8988T (cell line): ENCODE data around the gene MELTF.

Experiments
- DNase-seq: peaks from one replicate; pipeline ENCODE4 v3.0.0; 2011

MELTF gene

DNA sequence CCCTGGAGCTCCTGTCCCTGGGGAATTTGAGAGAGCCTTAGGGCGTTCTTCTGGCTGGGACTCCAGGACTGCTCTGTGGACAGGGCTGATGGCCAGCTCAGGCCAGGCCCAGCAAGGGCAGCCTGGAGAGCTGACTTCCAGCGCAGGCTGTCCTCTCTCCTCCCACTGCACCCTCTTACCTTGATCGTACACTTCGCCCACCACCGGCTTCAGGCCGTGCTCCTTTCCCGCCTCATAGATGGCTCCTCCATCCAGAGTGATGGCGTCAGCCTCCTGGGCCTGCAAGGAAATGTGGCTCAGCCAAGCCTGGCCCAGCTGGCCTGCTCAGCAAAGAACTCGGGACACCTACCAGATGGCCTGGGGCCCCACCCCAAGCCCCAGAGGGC, 3.1 kb downstream of the MELTF start:
- DNase-seq: no peak

DNA sequence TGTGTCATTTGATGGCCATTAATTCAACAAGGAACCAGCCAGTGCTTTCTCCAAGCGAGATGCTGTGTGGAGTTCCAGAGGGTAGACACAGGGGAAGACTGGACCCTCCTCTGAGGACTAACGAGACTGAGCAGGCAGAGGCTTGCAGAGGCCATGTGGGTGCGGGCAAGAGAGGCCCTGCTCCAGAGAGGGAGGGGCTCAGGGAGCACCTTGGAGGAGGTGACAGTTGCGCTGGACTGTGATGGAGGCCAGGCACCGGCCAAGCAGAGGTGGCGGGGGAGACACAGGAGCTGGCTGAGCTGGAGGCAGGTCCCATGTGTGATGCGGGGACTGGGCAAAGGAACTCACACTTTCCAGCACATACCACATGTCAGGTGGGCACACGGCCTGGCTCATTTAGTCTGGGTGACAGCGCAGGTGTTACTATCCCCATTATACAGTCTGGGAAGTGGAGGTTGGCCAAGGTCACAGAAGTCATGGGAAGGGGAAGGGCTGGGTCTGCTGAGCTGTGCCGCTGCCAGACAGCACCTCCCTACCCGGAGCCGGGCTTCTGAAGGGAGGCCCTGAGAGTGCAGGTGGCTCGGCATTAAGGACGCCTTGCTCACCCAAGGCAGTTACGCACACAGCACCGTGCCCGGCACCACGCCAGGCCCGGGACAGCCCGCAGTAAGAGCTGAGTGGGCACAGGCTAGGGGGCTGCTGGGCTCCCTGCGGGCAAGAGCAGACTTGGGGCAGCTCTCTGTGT, 3.7 kb downstream of the MELTF start:
- DNase-seq: no peak

DNA sequence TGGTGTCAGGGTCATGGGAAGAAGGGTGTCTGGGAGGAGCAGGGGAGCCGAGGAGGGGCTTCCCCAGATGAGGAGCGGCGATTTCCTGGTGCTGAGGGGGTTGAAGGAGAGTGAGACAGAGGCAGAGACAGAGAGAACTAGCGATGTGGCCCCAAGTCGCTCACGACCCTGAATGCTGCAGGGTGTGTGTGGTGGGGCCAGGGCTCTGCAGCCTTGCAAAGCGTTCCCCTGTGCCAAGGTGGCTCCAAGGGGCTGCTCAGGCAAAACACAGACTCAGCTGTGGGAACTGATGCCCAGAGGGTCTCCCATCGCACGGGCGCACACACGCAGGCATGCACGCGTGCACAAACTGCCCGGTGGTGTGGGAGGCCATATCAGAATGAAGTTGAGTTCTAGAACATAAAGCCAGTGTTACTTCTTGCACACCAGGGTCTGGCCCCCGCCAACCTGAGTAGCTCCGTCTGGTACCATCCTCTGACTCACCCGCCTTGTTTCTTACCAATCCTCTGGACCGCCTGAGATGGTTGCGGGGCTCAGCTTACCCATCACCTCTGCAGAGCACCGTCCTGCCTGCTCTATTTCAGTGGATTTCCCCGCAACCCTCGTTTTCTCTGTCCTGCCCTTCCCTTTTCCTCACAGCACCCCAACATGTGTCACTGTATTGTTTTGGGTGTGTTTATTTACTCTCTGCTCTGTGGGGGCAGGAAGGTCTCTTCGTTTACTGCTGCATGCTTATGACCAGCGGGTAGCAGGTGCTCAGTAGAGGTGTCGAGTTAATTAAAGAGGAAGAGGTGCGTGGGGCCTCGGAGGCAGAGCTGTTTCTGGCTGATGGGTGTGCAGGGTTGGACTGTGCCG, 4.5 kb downstream of the MELTF start:
- no peak for DNase-seq

DNA sequence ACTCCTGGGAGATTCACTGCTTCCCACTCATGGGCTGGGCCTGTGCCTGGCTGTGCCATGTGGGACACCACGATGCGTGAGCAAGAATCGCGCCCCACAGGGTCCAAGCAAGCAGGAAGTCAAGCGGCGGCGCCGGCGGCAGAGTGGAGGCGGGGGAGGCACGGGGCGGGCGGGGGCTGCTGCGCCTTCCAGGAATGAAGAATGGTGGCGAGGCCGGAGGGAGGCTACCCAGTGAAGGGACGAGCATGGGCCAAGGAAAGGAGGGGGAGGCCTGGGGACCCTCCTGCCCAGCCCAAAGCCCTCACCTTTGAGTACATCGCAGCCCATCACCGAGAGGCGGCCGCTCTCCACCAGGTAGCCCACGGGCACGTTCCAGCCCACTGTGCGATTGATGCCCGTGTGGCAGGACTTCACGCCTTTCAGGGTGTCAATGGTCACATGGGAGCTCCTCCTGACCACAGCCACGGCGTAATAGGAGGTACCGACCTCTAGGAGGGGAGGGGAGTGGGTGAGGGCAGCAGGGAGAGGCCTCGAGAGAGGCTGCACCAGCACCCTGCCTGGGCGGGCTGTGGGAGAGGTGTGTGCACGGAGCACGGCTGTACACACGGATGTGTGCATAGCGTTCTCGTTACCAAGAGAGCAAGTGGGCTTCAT, 5.5 kb downstream of the MELTF start:
- DNase-seq: no peak

DNA sequence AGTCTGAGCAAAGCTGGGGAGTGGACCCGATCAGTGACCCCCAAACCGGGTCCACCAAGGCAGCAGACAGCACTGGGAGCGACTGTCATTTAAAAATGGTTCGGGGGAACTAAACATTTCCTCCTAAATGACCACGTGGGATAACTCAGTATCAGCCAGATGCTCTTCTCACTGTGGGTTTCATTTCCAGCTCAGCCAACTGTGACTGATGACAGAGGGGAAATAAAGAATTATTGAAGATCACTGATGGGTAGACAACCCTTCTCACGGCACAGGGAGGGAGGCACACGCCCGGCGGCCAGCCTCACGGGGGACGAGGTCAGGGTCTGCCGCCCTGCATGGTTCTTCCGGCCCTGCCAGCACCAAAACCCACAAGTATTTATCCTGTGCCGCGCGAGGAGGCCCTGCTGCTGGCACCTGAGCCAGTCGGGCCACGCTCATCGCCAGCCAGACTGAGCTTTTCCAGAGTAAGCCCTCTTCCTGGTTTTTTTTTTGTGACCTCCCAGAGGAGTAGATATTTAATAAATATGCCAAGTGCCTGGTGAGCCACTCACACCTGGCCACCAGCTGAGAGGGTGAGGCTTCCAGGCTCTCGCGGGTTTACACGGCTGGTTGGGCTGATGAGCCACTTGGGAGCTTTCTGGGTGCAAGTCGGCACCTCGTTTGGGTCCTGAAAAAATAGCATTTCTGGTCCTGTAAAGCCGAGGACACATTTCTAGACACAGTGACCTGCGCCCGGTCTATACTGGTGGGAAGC, 6.2 kb downstream of the MELTF start:
- DNase-seq: no peak

DNA sequence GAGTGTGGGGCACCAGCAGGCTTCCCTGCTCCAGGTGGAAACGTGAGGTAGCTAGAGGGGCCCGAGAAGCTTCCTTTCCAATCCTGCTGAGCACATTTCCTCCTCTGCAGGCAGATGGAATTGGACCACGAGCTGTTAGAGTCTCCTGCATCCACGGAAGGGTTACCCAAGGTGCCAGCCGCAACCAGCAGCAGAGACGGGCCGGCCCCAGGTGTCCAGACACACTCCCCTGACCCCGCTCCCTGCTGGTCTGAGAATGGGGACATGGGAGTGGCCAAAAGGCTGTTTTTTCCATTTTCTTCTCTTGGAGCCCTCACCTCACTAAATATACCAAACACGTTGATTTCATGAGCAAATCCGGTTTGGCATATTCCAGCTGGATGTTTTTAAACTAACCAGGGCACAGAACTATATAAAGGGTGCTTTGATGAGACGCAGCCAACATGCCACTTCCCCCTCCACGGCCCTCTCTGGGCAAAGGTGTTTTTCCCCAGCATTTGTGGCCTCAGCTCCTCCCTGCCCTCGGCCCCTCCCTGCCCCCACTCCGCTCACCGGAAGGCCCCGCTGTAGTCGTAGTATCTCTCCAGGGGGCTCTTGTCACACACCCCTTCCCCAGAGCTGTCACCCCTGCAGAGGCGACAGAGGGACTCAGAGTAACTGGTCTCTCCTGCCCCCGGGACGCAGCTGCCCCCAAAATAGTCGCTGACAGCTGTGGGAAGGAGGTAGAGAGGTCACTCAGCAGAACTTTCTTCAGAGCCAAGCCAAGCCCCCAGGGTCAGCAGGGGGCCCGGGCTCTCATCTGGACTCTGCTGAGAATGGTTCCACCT, 7.0 kb downstream of the MELTF start:
- DNase-seq: no peak

DNA sequence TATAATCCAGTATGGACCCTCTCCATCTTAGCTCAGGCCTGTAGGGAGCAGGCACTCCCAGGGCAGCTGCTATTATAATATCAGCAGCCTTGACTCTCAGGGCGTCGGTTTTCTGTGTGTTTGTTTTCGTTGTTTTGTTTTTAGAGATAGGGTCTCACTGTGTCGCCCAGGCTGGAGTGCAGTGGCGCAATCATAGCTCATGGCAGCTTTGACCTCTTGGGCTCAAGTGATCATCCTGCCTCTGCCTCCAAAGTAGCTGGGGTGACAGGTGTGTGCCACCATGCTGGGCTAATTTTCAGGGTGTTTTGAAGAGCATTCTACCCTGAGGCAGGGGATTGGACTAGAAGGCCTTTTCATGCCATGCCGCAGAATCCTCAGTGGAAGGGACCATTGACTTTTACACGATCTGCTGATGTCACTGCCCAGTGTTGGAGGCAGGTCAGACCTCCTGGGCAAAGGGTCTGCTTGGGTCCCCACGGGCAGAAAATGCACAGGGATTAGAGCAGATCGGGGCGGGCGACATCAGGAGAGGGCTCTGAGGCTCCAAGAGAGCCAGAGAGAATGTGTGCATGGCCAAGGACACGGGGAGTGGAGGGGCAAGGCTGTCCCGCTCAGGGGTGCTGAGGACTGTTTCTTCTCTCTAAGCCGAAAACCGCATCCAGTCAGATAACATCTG, 7.8 kb downstream of the MELTF start:
- no peak for DNase-seq

DNA sequence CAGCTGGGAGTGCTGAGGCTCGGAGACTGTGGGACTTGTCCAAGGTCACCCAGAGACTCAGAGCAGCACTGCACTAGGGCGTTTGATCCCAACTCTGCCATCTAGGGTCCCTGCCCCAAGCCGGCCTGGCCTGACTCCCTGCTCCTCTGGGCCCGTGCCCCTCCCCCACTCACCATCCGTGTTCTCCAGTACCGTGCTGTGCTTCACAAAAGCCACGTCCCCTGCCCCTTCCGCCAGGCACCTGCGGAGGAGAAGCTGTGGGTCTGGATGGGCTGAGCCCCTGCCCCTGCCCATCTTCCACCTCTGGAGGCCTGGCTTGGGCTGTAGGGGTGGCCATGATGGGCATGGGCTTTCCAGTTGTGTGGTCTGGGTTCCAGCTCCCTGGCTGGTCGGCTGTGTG, 8.4 kb downstream of the MELTF start:
- peak; percentile 23 for DNase-seq

DNA sequence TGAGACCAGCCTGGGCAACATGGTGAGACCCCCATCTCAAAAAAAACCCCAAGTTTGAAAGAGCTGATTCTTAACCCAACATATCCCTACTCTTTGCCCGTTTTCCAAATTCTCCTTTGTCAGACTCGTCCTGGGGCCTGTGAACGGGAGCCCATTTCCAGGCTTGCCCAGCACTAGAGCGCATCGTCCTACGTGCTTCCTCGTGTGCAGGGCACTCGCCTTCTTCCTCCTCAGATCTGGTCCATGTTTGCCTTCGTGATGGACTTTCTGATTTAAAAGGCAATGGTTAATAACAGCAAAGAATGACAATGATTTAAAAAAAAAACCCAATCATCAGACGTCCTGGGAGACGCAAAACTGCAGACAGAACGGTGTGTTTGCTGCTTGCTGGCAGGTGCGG, 10.1 kb downstream of the MELTF start:
- DNase-seq: no peak

DNA sequence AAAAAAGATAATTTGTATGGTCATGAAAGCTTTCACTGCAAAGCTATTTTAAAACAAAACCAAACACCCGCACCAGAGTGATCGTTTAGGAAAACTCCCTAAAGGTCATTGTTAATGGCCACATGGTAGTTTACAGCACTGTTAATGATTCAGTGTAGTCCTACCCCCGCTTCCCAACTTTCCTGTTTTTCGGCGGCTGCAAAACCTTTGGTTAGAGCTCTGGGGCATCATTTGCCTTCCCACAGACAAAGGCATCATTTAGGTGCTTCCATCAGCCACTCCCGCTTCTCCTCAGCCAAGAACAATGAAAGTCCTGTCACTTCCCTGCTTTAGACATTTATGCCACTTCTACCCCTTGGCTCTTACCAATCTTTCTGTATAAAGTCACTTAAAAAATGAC, 10.6 kb downstream of the MELTF start:
- no peak for DNase-seq

DNA sequence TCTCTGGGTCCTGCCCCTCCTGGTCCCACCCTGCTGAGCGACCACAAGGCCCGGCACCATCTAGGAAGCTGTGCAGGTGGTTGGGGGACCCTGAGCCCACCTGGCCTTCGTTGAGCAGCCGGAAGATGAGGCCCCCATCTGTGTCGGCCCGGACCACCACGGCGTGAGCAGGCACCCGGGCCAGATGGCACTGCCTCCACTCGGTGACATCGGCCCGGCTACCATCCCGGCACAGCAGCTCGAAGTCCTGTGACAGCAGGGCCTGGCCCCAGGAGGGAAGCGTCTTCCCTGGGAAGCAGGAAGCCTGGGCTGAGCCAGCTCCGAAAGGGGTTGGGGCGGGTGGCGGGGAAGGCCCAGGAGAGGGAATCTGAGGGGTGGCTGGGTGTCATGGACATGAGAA, 12.6 kb downstream of the MELTF start:
- DNase-seq: peak; percentile 14

DNA sequence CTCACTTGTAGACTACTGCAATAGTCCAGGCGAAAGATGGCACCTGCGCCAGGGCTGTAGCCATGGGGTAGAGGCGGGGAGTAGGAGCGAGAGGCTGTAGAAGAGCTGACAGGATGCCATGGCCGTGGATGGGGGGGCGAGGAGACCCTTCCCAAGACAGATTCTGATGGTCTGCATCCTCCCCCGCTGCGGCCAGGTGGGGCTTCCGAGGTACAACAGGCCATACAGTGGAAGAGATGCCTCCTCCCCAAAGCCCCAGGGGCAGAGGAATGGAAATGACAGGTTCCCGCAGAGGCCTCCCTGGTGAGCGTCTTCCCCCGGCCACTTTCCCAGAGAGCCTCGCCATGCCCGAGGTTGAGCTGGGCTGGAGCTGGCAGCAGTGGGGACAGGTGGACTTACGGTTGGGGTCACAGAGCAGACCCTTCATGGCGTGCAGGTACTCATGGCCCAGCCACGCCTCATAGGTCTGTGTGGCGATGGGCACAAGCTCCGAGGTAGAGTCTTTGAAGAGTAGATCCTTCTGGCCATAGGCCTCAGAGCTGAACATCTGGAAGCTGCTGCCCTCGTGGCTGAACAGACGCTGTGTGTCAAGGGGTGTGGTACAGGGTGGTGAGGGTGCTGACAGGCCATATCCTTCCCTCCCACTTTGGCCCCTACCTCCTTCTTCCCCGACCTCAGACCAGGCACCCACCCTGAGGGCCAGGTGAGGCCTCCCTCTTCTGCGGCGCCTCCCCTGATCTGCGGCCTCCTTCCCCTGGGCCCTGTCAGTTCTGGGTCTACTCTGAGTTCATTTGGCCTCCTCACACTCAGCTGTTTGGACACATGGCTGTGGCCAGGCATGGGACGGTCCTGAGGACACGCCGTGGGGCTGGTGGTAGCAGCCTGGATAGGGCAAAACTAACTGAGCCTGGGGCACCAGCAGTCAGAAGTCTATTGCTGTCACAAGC, 13.6 kb downstream of the MELTF start:
- DNase-seq: peak; percentile 13

DNA sequence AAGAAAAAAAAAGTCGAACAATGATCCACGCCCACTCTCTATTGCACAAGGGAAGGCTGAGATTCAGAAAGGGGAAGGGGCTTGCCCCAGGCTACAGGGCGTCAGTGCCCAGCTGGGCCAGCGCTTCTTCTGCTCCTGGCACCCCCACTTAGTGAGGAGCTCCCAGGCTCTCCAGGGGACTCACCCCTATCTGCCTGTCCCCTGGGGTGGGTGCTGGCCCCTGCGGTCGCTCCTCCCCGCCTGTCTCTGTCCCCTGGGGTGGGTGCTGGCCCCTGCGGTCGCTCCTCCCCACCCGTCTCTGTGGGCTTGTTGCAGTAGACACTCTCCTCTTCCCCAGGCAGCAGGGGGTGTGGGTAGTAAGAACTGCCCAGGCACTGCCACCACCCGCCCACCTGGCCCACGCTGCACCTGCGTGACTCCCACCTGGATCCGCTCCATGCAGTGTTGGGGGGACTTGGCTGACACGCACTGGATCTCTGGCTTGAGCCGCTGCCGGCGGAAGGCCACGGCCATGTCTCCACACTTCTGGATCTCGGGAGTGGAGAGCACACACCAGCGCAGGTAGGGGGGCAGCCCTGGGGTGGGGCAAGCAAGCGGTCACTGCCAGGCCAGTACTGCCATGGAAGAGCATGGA, 14.6 kb downstream of the MELTF start:
- DNase-seq: no peak

DNA sequence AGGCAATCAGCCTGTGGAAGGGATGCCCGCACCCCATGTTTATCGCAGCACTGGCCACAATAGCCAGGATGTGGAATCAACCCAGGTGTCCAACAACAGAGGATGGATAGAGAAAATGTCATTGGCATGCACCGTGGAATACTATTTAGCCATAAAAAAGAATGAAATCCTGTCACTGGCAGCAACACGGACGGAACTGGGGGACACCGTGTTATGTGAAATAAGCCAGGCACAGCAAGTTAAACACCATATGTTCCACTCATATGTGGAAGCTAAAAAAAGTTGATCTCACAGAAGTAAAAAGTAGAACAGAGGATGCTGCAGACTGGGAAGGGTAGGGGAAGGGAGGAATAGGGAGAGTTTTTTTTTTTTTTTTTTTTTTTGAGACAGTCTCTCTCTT, 15.6 kb downstream of the MELTF start:
- no peak for DNase-seq

DNA sequence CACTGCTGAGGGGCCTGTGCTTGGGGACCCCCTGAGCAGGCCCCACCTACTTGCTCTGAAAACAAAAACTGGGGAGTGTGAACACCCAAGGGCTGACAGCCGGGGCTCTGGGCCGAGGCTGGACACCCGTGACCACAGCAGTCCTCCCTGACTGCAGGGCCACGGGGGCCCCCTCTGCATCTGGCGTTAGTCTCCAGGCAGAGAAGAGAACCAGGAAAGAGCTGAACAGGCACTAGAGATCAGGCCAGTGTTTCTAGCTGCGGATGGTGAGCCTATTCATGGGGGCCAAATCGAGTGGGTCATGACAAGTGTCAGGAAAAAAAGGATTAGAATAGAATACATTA, 17.1 kb downstream of the MELTF start:
- no peak for DNase-seq

DNA sequence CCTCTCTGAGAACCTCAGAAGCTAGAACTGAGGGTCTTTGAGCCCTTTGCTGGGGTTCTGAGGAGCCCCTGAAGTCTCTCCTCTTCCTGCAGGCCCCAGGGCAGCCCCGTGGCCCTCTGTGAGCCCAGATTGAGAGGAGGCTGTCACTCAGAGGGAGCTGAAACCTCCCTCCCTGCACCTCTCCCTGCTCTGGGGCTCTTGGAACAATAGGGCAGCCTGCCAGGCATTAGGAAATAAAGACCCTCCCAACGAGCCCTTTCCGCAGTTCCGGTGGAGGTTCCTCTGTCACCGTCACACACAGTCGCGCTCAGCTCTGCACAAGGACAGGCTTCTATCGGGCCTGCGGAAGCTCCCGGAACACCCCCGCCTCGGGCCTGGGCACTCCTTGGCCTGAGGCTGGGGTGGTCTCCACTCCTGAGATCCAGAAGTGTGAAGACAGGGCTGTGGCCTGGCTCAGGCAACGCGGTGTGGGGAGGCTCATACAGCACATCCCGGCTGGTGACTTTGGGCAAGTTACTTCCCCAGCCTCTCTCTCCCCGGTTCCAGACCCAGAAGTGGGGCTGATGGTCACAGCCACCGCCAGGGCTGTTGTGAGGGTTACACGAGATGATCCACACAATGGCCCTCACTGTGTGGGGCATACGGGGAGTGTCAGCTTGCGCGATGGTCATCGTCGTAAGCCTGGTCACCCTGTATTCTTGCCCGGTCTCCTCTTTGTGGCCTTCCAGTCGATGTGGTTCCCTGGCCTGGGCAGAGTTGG, 17.7 kb downstream of the MELTF start:
- DNase-seq: no peak

DNA sequence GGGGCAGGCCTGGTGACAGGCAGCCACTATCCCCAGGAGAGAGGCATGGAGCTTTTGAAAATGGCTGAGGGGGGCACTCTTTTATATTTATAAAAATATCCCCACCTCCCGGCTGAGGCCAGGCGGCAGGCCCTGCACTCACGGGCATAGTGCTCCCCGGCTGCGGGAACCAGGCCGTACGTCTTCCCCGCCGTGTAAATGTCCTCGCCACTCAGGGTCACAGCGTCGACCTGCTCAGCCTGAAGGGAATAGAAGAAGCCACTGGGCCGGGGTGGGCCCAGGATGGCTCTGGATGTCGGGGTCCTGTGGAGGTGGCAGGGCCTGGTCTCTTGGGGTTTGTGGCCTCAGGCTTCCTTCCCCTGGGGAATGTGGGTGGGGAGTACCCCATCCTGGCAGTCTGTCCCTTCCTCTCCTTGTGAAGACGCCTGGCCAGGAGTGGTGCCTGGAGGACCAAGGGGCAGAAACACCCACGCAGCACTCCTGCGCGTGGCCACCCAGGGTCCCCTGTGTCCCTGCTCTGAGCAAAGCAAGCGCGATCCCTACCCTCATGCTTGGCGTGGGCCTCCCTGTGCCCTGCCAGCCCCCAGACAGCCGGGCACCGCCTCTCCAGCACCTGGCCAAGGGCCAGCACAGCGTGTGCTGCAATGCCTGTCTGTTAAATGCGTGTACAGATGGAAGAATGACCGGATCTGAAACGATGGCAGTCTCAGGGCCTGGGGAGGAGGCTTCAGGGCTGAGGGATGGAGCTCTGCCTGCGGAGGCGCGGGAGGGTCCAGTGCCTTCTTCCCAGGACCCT, 18.9 kb downstream of the MELTF start:
- DNase-seq: no peak

DNA sequence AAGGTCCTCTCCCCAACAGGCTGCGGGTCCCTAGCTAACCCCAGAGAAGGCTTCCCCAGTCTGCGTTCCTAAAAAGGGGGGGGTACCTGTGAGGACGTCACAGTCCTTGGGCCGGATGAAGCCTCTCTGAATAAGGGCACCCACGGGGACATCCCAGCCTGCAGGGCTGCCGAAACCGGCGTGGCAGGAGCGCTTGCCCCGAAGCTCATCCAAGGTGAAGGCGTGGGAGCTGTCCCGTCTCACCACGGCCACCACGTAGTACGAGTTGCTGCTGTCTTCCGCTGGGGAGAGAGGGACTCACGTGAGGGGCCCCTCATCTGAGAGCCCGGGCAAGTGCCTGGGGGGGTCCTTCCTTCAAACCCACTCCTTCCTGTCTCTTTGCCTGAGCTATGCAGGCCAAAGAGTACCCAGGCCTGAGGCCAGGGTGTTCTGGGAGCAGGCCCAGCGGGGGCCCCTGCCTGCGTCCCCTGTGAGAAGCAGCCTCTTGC, 20.0 kb downstream of the MELTF start:
- no peak for DNase-seq
